A673 (cell line): ENCODE results near the gene KIAA0825.

Experiments used
- EZH2 ChIP-seq: fragments of 200-600 bp; sonication (generic); IDR thresholded peaks from 2 replicates; pipeline ENCODE4 v1.6.1; 2017; ENCODE audit warnings: borderline replicate concordance, low read depth, mild to moderate bottlenecking, mixed read lengths, antibody characterized with exemption, low read length; ENCODE audit not compliant: poor library complexity, severe bottlenecking
- TF ChIP-seq, protein P1 (sequence below): fragments of 300-800, 200-600 bp; sonication (generic); conservative IDR thresholded peaks from 2 replicates; pipeline ENCODE4 v1.5.1; 2017; ENCODE audit warnings: low read depth, mild to moderate bottlenecking, antibody characterized with exemption, low read length, moderate library complexity, mixed read lengths

DNA sequence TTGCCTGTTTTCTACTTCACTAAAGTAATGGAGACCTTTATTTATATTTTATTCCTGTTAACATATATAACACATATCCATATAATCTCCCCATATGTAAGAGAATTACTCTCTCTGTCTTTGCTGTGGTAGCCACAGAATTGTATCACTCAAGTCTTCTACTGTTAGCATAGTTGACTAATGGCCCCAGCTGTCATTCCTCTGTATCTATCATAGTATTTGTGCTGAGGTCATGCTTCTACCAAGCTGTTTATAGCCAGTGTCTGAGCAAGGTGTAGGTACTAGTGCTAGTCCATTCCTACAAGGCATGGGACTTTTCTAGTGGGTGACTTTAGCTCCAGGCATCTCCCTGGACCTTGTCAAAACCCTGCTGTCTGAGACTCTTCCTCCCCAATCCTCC, 244.1 kb downstream of the KIAA0825 start:
- no peak for TF ChIP-seq EZH2
- TF ChIP-seq, protein P1, sequence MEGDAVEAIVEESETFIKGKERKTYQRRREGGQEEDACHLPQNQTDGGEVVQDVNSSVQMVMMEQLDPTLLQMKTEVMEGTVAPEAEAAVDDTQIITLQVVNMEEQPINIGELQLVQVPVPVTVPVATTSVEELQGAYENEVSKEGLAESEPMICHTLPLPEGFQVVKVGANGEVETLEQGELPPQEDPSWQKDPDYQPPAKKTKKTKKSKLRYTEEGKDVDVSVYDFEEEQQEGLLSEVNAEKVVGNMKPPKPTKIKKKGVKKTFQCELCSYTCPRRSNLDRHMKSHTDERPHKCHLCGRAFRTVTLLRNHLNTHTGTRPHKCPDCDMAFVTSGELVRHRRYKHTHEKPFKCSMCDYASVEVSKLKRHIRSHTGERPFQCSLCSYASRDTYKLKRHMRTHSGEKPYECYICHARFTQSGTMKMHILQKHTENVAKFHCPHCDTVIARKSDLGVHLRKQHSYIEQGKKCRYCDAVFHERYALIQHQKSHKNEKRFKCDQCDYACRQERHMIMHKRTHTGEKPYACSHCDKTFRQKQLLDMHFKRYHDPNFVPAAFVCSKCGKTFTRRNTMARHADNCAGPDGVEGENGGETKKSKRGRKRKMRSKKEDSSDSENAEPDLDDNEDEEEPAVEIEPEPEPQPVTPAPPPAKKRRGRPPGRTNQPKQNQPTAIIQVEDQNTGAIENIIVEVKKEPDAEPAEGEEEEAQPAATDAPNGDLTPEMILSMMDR, result no peak
